ENCODE measurements around the gene ADARB2.
A peak's percentile ranks its signal among the peaks of the same experiment; 100 is the strongest.

The ADARB2 gene

GRCh38 chr10:1660815-1661214 is 76.5 kb downstream of the ADARB2 start:
- no peak overlapping the region for H2BK120ac ChIP-seq (ENCODE audit: low read depth, low read length)
- H3K4me2 ChIP-seq (ENCODE audit: insufficient read depth, low read length, poor library complexity, severe bottlenecking), result no peak overlapping the region
- H2BK5ac ChIP-seq (ENCODE audit: low read length), result no peak overlapping the region
- H3K27ac ChIP-seq (replicated peaks; ENCODE audit: low read length), result no peak overlapping the region
- H3K4me3 ChIP-seq (ENCODE audit: low read length in 2 of 2), result no peak overlapping the region
- H3K23ac ChIP-seq (ENCODE audit: low read depth, low read length, poor library complexity), result no peak overlapping the region
- peaks cover 0 to 7% of the 10 kb centered on the region in 2 donors for H3K9me3 ChIP-seq (replicated peaks in 1 of 2; ENCODE audit: control insufficient read depth in 2 of 2, insufficient read depth in 1 of 2, low read depth in 1 of 2, low read length in 2 of 2)
- H2AK5ac ChIP-seq (ENCODE audit: low read depth, low read length), result no peak overlapping the region
- no peak overlapping the region for H3K14ac ChIP-seq (ENCODE audit: low read length)
- peaks cover 2% of the 10 kb centered on the region for H3K79me1 ChIP-seq (ENCODE audit: low read depth, low read length)
- H2BK12ac ChIP-seq (ENCODE audit: low read length), result no peak overlapping the region
- no peak overlapping the region for H4K91ac ChIP-seq (ENCODE audit: low read depth, low read length, poor library complexity)
- no peaks in the 10 kb centered on the region for H3K36me3 ChIP-seq (replicated peaks in 1 of 2; ENCODE audit: control insufficient read depth in 2 of 2, insufficient read depth in 2 of 2, low read length in 2 of 2)
- no peaks in the 10 kb centered on the region for H3K27me3 ChIP-seq (ENCODE audit: control insufficient read depth in 3 of 3, insufficient read depth in 3 of 3, low read depth in 1 of 3, low read length in 3 of 3)
- H3K4ac ChIP-seq (ENCODE audit: low read length), result no peak overlapping the region
- H3K18ac ChIP-seq (ENCODE audit: low read length), result no peak overlapping the region
- WGBS, 2 donors (ENCODE audit: extremely low coverage in 2 of 2, insufficient read length in 2 of 2, insufficient replicate concordance in 1 of 2), result no CpG with 5 or more reads among the region's 5 CpGs
- no peak overlapping the region for H4K8ac ChIP-seq (ENCODE audit: low read depth, low read length)
- DNase-seq (ENCODE audit: low spot score), result no peak
- no peak overlapping the region for H3K9ac ChIP-seq (ENCODE audit: low read depth, low read length, poor library complexity)
- peaks cover 0 to 12% of the 10 kb centered on the region in 2 donors for H3K4me1 ChIP-seq (ENCODE audit: control insufficient read depth in 2 of 2, insufficient read depth in 1 of 2, low read depth in 1 of 2, low read length in 2 of 2)
- no peak overlapping the region for H2AFZ ChIP-seq (ENCODE audit: low read length)
- no peak overlapping the region for H2BK15ac ChIP-seq (ENCODE audit: low read length)

- no peak overlapping the region for H4K91ac ChIP-seq (ENCODE audit: low read depth, low read length, poor library complexity)
- no peak overlapping the region for H4K8ac ChIP-seq (ENCODE audit: low read depth, low read length)
- H3K36me3 ChIP-seq (replicated peaks in 1 of 2; ENCODE audit: control insufficient read depth in 2 of 2, insufficient read depth in 2 of 2, low read length in 2 of 2), result no peaks in the 10 kb centered on the region
- H2BK5ac ChIP-seq (ENCODE audit: low read length), result no peak overlapping the region
- H3K4me3 ChIP-seq (ENCODE audit: low read length in 2 of 2), result no peak overlapping the region
- no peak overlapping the region for H2BK120ac ChIP-seq (ENCODE audit: low read depth, low read length)
- no peak overlapping the region for H3K23ac ChIP-seq (ENCODE audit: low read depth, low read length, poor library complexity)
- no peak overlapping the region for H3K4me2 ChIP-seq (ENCODE audit: insufficient read depth, low read length, poor library complexity, severe bottlenecking)
- DNase-seq (ENCODE audit: low spot score), result no peak
- H3K14ac ChIP-seq (ENCODE audit: low read length), result no peak overlapping the region
- H3K9me3 ChIP-seq (replicated peaks in 1 of 2; ENCODE audit: control insufficient read depth in 2 of 2, insufficient read depth in 1 of 2, low read depth in 1 of 2, low read length in 2 of 2), result peaks cover 0 to 7% of the 10 kb centered on the region in 2 donors
- peaks cover 0 to 12% of the 10 kb centered on the region in 2 donors for H3K4me1 ChIP-seq (ENCODE audit: control insufficient read depth in 2 of 2, insufficient read depth in 1 of 2, low read depth in 1 of 2, low read length in 2 of 2)
- no CpG with 5 or more reads among the region's 7 CpGs for WGBS, 2 donors (ENCODE audit: extremely low coverage in 2 of 2, insufficient read length in 2 of 2, insufficient replicate concordance in 1 of 2)
- H3K18ac ChIP-seq (ENCODE audit: low read length), result no peak overlapping the region
- H2AK5ac ChIP-seq (ENCODE audit: low read depth, low read length), result no peak overlapping the region
- H2BK15ac ChIP-seq (ENCODE audit: low read length), result no peak overlapping the region
- H3K4ac ChIP-seq (ENCODE audit: low read length), result no peak overlapping the region
- no peaks in the 10 kb centered on the region for H3K27me3 ChIP-seq (ENCODE audit: control insufficient read depth in 3 of 3, insufficient read depth in 3 of 3, low read depth in 1 of 3, low read length in 3 of 3)
- no peak overlapping the region for H3K9ac ChIP-seq (ENCODE audit: low read depth, low read length, poor library complexity)
- no peak overlapping the region for H2BK12ac ChIP-seq (ENCODE audit: low read length)
- no peak overlapping the region for H2AFZ ChIP-seq (ENCODE audit: low read length)
- H3K79me1 ChIP-seq (ENCODE audit: low read depth, low read length), result peaks cover 2% of the 10 kb centered on the region
- H3K27ac ChIP-seq (replicated peaks; ENCODE audit: low read length), result no peak overlapping the region
These were observed 76.9 kb downstream of the ADARB2 start for GRCh38 chr10:1660386-1660785.

GRCh38 chr10:1659221-1659791 is 78.0 kb downstream of the ADARB2 start:
- no peak overlapping the region for H3K14ac ChIP-seq (ENCODE audit: low read length)
- H3K27me3 ChIP-seq (ENCODE audit: control insufficient read depth in 3 of 3, insufficient read depth in 3 of 3, low read depth in 1 of 3, low read length in 3 of 3), result no peaks in the 10 kb centered on the region
- no peak overlapping the region for H2BK15ac ChIP-seq (ENCODE audit: low read length)
- no peak overlapping the region for H3K4ac ChIP-seq (ENCODE audit: low read length)
- no peak overlapping the region for H2BK5ac ChIP-seq (ENCODE audit: low read length)
- H3K27ac ChIP-seq (replicated peaks; ENCODE audit: low read length), result no peak overlapping the region
- peaks cover 0 to 15% of the 10 kb centered on the region in 2 donors for H3K4me1 ChIP-seq (ENCODE audit: control insufficient read depth in 2 of 2, insufficient read depth in 1 of 2, low read depth in 1 of 2, low read length in 2 of 2)
- H3K23ac ChIP-seq (ENCODE audit: low read depth, low read length, poor library complexity), result no peak overlapping the region
- no peak overlapping the region for H2BK120ac ChIP-seq (ENCODE audit: low read depth, low read length)
- no peaks in the 10 kb centered on the region for H3K36me3 ChIP-seq (replicated peaks in 1 of 2; ENCODE audit: control insufficient read depth in 2 of 2, insufficient read depth in 2 of 2, low read length in 2 of 2)
- H3K4me2 ChIP-seq (ENCODE audit: insufficient read depth, low read length, poor library complexity, severe bottlenecking), result no peak overlapping the region
- H3K9me3 ChIP-seq (replicated peaks in 1 of 2; ENCODE audit: control insufficient read depth in 2 of 2, insufficient read depth in 1 of 2, low read depth in 1 of 2, low read length in 2 of 2), result peaks cover 0 to 7% of the 10 kb centered on the region in 2 donors
- H4K8ac ChIP-seq (ENCODE audit: low read depth, low read length), result no peak overlapping the region
- no CpG with 5 or more reads among the region's 21 CpGs for WGBS, 2 donors (ENCODE audit: extremely low coverage in 2 of 2, insufficient read length in 2 of 2, insufficient replicate concordance in 1 of 2)
- H3K4me3 ChIP-seq (ENCODE audit: low read length in 2 of 2), result no peak overlapping the region
- peaks cover 2% of the 10 kb centered on the region for H3K79me1 ChIP-seq (ENCODE audit: low read depth, low read length)
- H3K9ac ChIP-seq (ENCODE audit: low read depth, low read length, poor library complexity), result no peak overlapping the region
- no peak overlapping the region for H2AK5ac ChIP-seq (ENCODE audit: low read depth, low read length)
- H4K91ac ChIP-seq (ENCODE audit: low read depth, low read length, poor library complexity), result no peak overlapping the region
- H3K18ac ChIP-seq (ENCODE audit: low read length), result peak overlapping the region; percentile 67
- no peak overlapping the region for H2AFZ ChIP-seq (ENCODE audit: low read length)
- H2BK12ac ChIP-seq (ENCODE audit: low read length), result no peak overlapping the region
- DNase-seq (ENCODE audit: low spot score), result no peak

- Histone ChIP-seq H3K18ac (ENCODE audit: low read length) (no peak overlapping the region), H2AK5ac (ENCODE audit: low read depth, low read length) (no peak overlapping the region)
These were observed 78.7 kb downstream of the ADARB2 start for GRCh38 chr10:1658658-1659057.

More at GRCh38 chr10:1658658-1659057, 78.7 kb downstream of the ADARB2 start:
- peaks cover 0 to 13% of the 10 kb centered on the region in 2 donors for H3K4me1 ChIP-seq (ENCODE audit: control insufficient read depth in 2 of 2, insufficient read depth in 1 of 2, low read depth in 1 of 2, low read length in 2 of 2)
- peaks cover 2% of the 10 kb centered on the region for H3K79me1 ChIP-seq (ENCODE audit: low read depth, low read length)
- H3K23ac ChIP-seq (ENCODE audit: low read depth, low read length, poor library complexity), result no peak overlapping the region
- no peaks in the 10 kb centered on the region for H3K36me3 ChIP-seq (replicated peaks in 1 of 2; ENCODE audit: control insufficient read depth in 2 of 2, insufficient read depth in 2 of 2, low read length in 2 of 2)
- no peak overlapping the region for H3K9ac ChIP-seq (ENCODE audit: low read depth, low read length, poor library complexity)
- peaks cover 0 to 7% of the 10 kb centered on the region in 2 donors for H3K9me3 ChIP-seq (replicated peaks in 1 of 2; ENCODE audit: control insufficient read depth in 2 of 2, insufficient read depth in 1 of 2, low read depth in 1 of 2, low read length in 2 of 2)
- H3K4me3 ChIP-seq (ENCODE audit: low read length in 2 of 2), result no peak overlapping the region
- H3K4ac ChIP-seq (ENCODE audit: low read length), result no peak overlapping the region
- no peak overlapping the region for H4K8ac ChIP-seq (ENCODE audit: low read depth, low read length)
- H3K4me2 ChIP-seq (ENCODE audit: insufficient read depth, low read length, poor library complexity, severe bottlenecking), result no peak overlapping the region
- H4K91ac ChIP-seq (ENCODE audit: low read depth, low read length, poor library complexity), result no peak overlapping the region
- no peak overlapping the region for H2BK15ac ChIP-seq (ENCODE audit: low read length)
- H3K27me3 ChIP-seq (ENCODE audit: control insufficient read depth in 3 of 3, insufficient read depth in 3 of 3, low read depth in 1 of 3, low read length in 3 of 3), result no peaks in the 10 kb centered on the region
- no peak overlapping the region for H3K14ac ChIP-seq (ENCODE audit: low read length)
- H2BK12ac ChIP-seq (ENCODE audit: low read length), result no peak overlapping the region
- H3K27ac ChIP-seq (replicated peaks; ENCODE audit: low read length), result no peak overlapping the region
- no peak overlapping the region for H2AFZ ChIP-seq (ENCODE audit: low read length)
- WGBS, 2 donors (ENCODE audit: extremely low coverage in 2 of 2, insufficient read length in 2 of 2, insufficient replicate concordance in 1 of 2), result no CpG with 5 or more reads among the region's 6 CpGs
- peak; percentile 26 for DNase-seq (ENCODE audit: low spot score)
- no peak overlapping the region for H2BK5ac ChIP-seq (ENCODE audit: low read length)
- H2BK120ac ChIP-seq (ENCODE audit: low read depth, low read length), result no peak overlapping the region
